ENCODE measurements around the gene DDX51. TPM values are rescaled to one million over a fixed set of nuclear protein-coding genes. Genes with fewer than 3 reads are reported as not detected.

DDX51 gene
- polyA plus RNA-seq, 1 donor from 2014 or later, result 8.9 TPM

GRCh38 chr12:132185705-132186104, 41.6 kb upstream of the DDX51 start:
- Mint-ChIP-seq H3K4me3 (peak overlapping the region in 2 of 4 donors; percentile 35 to 65), H3K4me1 (peaks cover 4 to 9% (median 9%) of the 10 kb centered on the region in 3 donors), H3K27ac (peak overlapping the region; percentile 39 to 91 (median 64)), H3K36me3 (no peaks in the 10 kb centered on the region), H3K9me3 (peaks cover 4 to 7% (median 5%) of the 10 kb centered on the region in 3 donors), H3K27me3 (peaks cover 2% of the 10 kb centered on the region)

DNA sequence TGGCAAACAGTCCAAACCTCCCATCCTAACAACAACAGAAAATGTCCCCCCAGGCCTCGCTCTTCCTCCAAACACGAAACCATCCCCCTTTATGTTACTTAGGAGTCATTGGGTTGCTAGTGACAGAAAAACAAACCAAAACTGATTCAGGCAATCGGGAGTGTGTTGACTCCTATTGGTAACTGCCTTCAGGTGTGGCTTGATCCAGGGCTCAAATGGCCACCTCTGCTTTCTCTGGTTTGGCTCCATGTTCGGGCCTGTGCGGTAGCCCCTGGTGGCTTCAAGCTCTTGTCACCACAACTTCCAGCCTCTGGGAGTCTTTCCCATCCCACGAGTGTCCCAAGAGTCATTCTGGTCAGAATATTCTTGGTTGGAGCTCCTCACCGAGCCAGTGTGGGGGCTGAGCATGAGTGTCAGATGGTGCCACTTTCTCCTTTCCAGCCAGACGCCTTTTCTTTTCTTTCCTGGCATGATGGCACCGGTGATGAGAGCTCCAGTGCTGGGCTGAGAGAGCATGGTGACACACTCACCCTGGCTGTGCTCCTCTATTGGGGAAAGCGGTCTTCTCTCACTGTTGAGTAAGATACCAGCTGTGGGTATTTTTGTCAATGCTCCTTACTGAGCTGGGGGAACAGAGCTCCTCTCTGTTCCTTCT, 38.7 kb upstream of the DDX51 start:
- peaks cover 4 to 7% (median 4%) of the 10 kb centered on the region in 3 donors for H3K9me3 Mint-ChIP-seq
- H3K27me3 Mint-ChIP-seq, result peaks cover 10% of the 10 kb centered on the region
- no peaks in the 10 kb centered on the region for H3K36me3 Mint-ChIP-seq
- H3K4me1 Mint-ChIP-seq, result peaks cover 3 to 7% (median 4%) of the 10 kb centered on the region in 3 donors
- no peak overlapping the region for H3K27ac Mint-ChIP-seq
- H3K4me3 Mint-ChIP-seq, result peak overlapping the region in 1 of 4 donors; percentile 20

DNA sequence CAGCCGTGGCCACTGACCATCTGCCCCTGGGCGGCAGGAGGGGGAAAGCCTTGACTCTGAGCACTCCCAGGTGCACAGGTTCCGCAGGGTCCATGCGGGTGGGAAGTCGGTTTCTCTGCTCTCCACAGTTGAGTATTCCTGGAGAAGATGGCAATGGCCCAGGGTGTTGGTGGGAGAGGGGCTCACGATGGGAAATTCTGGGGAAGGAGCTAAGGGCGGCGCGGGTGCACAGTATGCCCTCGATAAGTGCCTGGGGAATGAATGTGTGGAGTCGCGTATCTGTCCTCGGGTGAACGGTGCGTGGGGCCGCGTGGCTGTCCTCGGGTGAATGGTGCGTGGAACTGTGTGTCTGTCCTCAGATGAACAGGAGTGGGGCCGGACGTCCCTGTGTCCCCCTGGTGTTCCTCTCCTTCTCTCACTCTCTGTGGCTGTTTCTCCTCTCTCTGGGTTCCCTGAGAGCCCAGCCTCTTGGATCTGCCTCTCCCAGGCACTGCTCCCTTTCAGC, 38.1 kb upstream of the DDX51 start:
- Mint-ChIP-seq H3K27me3 (peaks cover 10% of the 10 kb centered on the region), H3K4me1 (peaks cover 3 to 7% (median 4%) of the 10 kb centered on the region in 3 donors), H3K27ac (no peak overlapping the region), H3K36me3 (no peaks in the 10 kb centered on the region), H3K4me3 (no peak overlapping the region), H3K9me3 (peaks cover 4 to 7% (median 4%) of the 10 kb centered on the region in 3 donors)

DNA sequence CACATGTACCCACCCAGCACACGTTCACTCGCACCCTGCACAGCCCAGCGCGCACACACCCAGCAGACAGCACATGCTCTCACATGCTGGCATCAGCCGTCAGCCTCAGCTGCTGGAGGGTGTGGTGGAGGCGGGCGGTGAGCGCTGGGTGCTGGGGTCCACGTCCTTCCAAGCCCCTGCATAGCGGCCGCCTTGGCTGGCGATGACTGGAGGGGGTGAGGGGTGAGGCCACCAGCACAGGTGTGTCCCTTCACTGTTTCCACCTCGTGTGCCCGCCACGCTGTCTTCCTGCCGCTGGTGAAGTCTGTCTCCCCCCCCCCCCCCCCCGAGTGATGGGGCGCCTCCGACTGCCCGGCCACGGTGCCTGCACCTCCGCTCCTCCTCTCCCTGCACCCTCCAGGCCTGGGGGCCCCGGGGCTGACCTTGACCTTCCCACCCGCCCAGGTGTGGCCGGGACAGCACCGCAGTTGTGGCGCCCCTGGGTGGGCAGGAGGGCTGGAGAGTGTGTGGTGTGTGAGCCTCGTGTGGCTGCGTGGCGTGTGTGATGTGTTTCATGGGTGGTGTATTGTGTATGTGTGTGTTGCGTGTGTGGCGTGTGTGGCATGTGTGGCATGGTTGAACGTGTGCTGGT, 37.6 kb upstream of the DDX51 start:
- peaks cover 3 to 7% (median 4%) of the 10 kb centered on the region in 3 donors for H3K4me1 Mint-ChIP-seq
- peaks cover 4 to 7% (median 4%) of the 10 kb centered on the region in 3 donors for H3K9me3 Mint-ChIP-seq
- no peak overlapping the region for H3K27ac Mint-ChIP-seq
- peaks cover 15% of the 10 kb centered on the region for H3K27me3 Mint-ChIP-seq
- no peak overlapping the region for H3K4me3 Mint-ChIP-seq
- H3K36me3 Mint-ChIP-seq, result no peaks in the 10 kb centered on the region

- Mint-ChIP-seq H3K4me3 (no peak overlapping the region), H3K27me3 (peaks cover 15% of the 10 kb centered on the region), H3K36me3 (no peaks in the 10 kb centered on the region), H3K9me3 (peaks cover 2 to 7% (median 4%) of the 10 kb centered on the region in 3 donors), H3K4me1 (peaks cover 3 to 5% (median 3%) of the 10 kb centered on the region in 3 donors), H3K27ac (no peak overlapping the region)
Observed at GRCh38 chr12:132180648-132181546, 36.8 kb upstream of the DDX51 start.

GRCh38 chr12:132179431-132180362, 35.6 kb upstream of the DDX51 start:
- Mint-ChIP-seq H3K9me3 (peaks cover 1 to 4% (median 3%) of the 10 kb centered on the region in 3 donors), H3K4me1 (peaks cover 0 to 4% (median 3%) of the 10 kb centered on the region in 3 donors), H3K36me3 (no peaks in the 10 kb centered on the region), H3K27ac (no peak overlapping the region), H3K27me3 (peaks cover 17% of the 10 kb centered on the region), H3K4me3 (peak overlapping the region in 1 of 4 donors; percentile 45)

GRCh38 chr12:132178801-132179401, 34.8 kb upstream of the DDX51 start:
- Mint-ChIP-seq H3K27ac (no peak overlapping the region), H3K36me3 (no peaks in the 10 kb centered on the region), H3K4me3 (no peak overlapping the region), H3K4me1 (peaks cover 0 to 8% (median 5%) of the 10 kb centered on the region in 3 donors), H3K27me3 (peaks cover 24% of the 10 kb centered on the region), H3K9me3 (peaks cover 3 to 4% (median 3%) of the 10 kb centered on the region in 3 donors)

- peaks cover 26% of the 10 kb centered on the region for H3K27me3 Mint-ChIP-seq
- peaks cover 3 to 4% (median 3%) of the 10 kb centered on the region in 3 donors for H3K9me3 Mint-ChIP-seq
- no peak overlapping the region for H3K27ac Mint-ChIP-seq
- no peaks in the 10 kb centered on the region for H3K36me3 Mint-ChIP-seq
- H3K4me3 Mint-ChIP-seq, result peak overlapping the region in 1 of 4 donors; percentile 5
- peaks cover 0 to 8% (median 5%) of the 10 kb centered on the region in 3 donors for H3K4me1 Mint-ChIP-seq
Observed at GRCh38 chr12:132178316-132178715, 34.2 kb upstream of the DDX51 start.

GRCh38 chr12:132176920-132177551, 32.9 kb upstream of the DDX51 start:
- no peak overlapping the region for H3K4me3 Mint-ChIP-seq
- peaks cover 0 to 12% (median 5%) of the 10 kb centered on the region in 3 donors for H3K4me1 Mint-ChIP-seq
- H3K36me3 Mint-ChIP-seq, result no peaks in the 10 kb centered on the region
- H3K27ac Mint-ChIP-seq, result no peak overlapping the region
- H3K9me3 Mint-ChIP-seq, result peaks cover 0 to 3% (median 1%) of the 10 kb centered on the region in 3 donors
- peaks cover 34% of the 10 kb centered on the region for H3K27me3 Mint-ChIP-seq

- H3K9me3 Mint-ChIP-seq, result peaks cover 0 to 3% (median 0%) of the 10 kb centered on the region in 3 donors
- no peaks in the 10 kb centered on the region for H3K36me3 Mint-ChIP-seq
- H3K27ac Mint-ChIP-seq, result no peak overlapping the region
- H3K4me3 Mint-ChIP-seq, result no peak overlapping the region
- peaks cover 38% of the 10 kb centered on the region for H3K27me3 Mint-ChIP-seq
- H3K4me1 Mint-ChIP-seq, result peaks cover 0 to 12% (median 5%) of the 10 kb centered on the region in 3 donors
Observed at GRCh38 chr12:132176385-132176919, 32.3 kb upstream of the DDX51 start.

GRCh38 chr12:132175496-132176384, 31.6 kb upstream of the DDX51 start:
- H3K27me3 Mint-ChIP-seq, result peaks cover 38% of the 10 kb centered on the region
- no peak overlapping the region for H3K4me3 Mint-ChIP-seq
- H3K4me1 Mint-ChIP-seq, result peaks cover 0 to 12% (median 5%) of the 10 kb centered on the region in 3 donors
- no peaks in the 10 kb centered on the region for H3K36me3 Mint-ChIP-seq
- peaks cover 0 to 3% (median 0%) of the 10 kb centered on the region in 3 donors for H3K9me3 Mint-ChIP-seq
- H3K27ac Mint-ChIP-seq, result no peak overlapping the region

DNA sequence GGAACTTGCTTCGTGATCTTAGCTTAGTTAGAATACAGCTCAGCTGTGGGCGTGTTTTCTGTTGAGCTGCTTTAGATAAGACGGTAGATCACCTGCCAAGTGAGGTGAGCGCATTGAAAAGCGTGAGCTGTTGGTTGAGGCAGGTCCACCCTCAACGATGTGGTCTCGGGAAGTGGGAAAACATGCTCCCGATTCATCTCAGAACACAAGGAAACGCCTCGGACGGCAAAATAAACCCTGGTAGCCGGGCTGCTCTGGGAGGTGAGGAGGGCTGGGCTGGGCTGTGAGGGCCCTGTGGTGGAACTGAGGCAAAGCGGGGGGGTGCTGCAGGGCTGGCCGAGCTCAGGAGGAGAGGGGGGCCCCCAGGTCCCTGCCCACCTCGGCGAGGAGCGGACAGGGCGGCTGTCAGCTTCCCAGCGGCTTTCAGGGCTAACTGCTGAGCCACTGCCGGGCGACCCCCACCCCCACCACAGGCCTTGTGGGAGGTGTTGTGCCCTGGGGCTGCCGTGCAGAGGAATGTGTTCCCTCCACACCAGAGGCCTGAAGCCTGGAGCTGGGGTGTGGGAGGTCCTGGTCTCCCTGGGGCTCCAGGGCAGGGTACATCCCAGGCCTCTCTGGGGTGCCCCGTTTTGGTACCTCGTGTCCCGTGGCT, 30.8 kb upstream of the DDX51 start:
- Mint-ChIP-seq H3K4me3 (no peak overlapping the region), H3K4me1 (peaks cover 0 to 12% (median 5%) of the 10 kb centered on the region in 3 donors), H3K9me3 (peaks cover 0 to 3% (median 0%) of the 10 kb centered on the region in 3 donors), H3K36me3 (no peaks in the 10 kb centered on the region), H3K27me3 (peaks cover 38% of the 10 kb centered on the region), H3K27ac (no peak overlapping the region)

Measured in IgD-negative memory B cell (primary cell).